SK-N-SH treated with all-trans-retinoic acid at 6 μM for 48 hours (cell line): ENCODE results near the gene TAF11L12.
"Not testable (repeated sequence)": the region's sequence is repeated elsewhere in the genome, so short reads cannot be mapped to it uniquely, and the experiment has no call there.

Experiments
- ATAC-seq: fragments of 200-7000 bp; cut with Tn5 transposase; 3 replicates; pipeline ENCODE4 v1.9.1; 2020; ENCODE audit warnings: mild to moderate bottlenecking, moderate library complexity
- ARNTL ChIP-seq: fragments of 450-650 bp; formaldehyde crosslinking; IDR thresholded peaks from 2 replicates; pipeline ENCODE4 v1.5.0; 2020; ENCODE audit warnings: low read depth, mild to moderate bottlenecking, moderate library complexity, borderline replicate concordance
- BACH2 ChIP-seq: fragments of 250-450 bp; sonication (Bioruptor Pico); IDR thresholded peaks from 2 replicates; pipeline ENCODE4 v1.9.0; 2021; ENCODE audit warnings: mild to moderate bottlenecking, borderline replicate concordance
- CSDC2 ChIP-seq: fragments of 250-450 bp; sonication (Bioruptor Pico); IDR thresholded peaks from 2 replicates; pipeline ENCODE4 v1.5.0; 2020; ENCODE audit warnings: mild to moderate bottlenecking, moderate library complexity
- ESRRG ChIP-seq: fragments of 250-450 bp; sonication (Bioruptor Pico); IDR thresholded peaks from 2 replicates; pipeline ENCODE4 v1.6.1; 2021; ENCODE audit warnings: mild to moderate bottlenecking
- PATZ1 ChIP-seq: fragments of 250-450 bp; sonication (Bioruptor Pico); IDR thresholded peaks from 2 replicates; pipeline ENCODE4 v1.8.0; 2020; ENCODE audit warnings: mild to moderate bottlenecking, moderate library complexity, borderline replicate concordance
- PPARA ChIP-seq: fragments of 250-450 bp; sonication (Bioruptor Pico); IDR thresholded peaks from 2 replicates; pipeline ENCODE4 v1.5.0; 2020; ENCODE audit warnings: mild to moderate bottlenecking, borderline replicate concordance
- RARB ChIP-seq: fragments of 250-450 bp; sonication (Bioruptor Pico); IDR thresholded peaks from 2 replicates; pipeline ENCODE4 v1.8.0; 2021; ENCODE audit warnings: mild to moderate bottlenecking, moderate library complexity
- SNAI2 ChIP-seq: fragments of 250-450 bp; sonication (Bioruptor Pico); IDR thresholded peaks from 2 replicates; pipeline ENCODE4 v1.5.0; 2020; ENCODE audit warnings: mild to moderate bottlenecking, moderate library complexity
- TOX ChIP-seq: fragments of 250-450 bp; sonication (Bioruptor Pico); IDR thresholded peaks from 2 replicates; pipeline ENCODE4 v1.8.0; 2021; ENCODE audit warnings: mild to moderate bottlenecking, moderate library complexity, borderline replicate concordance
- ZC3H10 ChIP-seq: fragments of 250-450 bp; sonication (Bioruptor Pico); IDR thresholded peaks from 2 replicates; pipeline ENCODE4 v1.5.1; 2021; ENCODE audit warnings: mild to moderate bottlenecking, moderate library complexity
- ZFP3 ChIP-seq: fragments of 250-450 bp; sonication (Bioruptor Pico); IDR thresholded peaks from 2 replicates; pipeline ENCODE4 v1.5.0; 2020; ENCODE audit warnings: mild to moderate bottlenecking, moderate library complexity
- ZFP30 ChIP-seq: fragments of 450-650 bp; formaldehyde crosslinking; IDR thresholded peaks from 2 replicates; pipeline ENCODE4 v1.5.0; 2022; ENCODE audit warnings: mild to moderate bottlenecking, moderate library complexity
- ZNF565 ChIP-seq: fragments of 450-650 bp; formaldehyde crosslinking; conservative IDR thresholded peaks from 2 replicates; pipeline ENCODE4 v1.5.0; 2020; ENCODE audit warnings: low read depth, mild to moderate bottlenecking, moderate library complexity
- ZNF8 ChIP-seq: fragments of 450-650 bp; formaldehyde crosslinking; IDR thresholded peaks from 2 replicates; pipeline ENCODE4 v1.5.0; 2020; ENCODE audit warnings: mild to moderate bottlenecking, moderate library complexity
- TF ChIP-seq, protein P1 (sequence below): fragments of 250-450 bp; sonication (Bioruptor Pico); IDR thresholded peaks from 2 replicates; pipeline ENCODE4 v1.8.0; 2021; ENCODE audit warnings: low read depth, mild to moderate bottlenecking, moderate library complexity, borderline replicate concordance
- TF ChIP-seq, protein P2 (sequence below): fragments of 250-450 bp; sonication (Bioruptor Pico); IDR thresholded peaks from 2 replicates; pipeline ENCODE4 v1.5.1; 2020; ENCODE audit warnings: low read depth, mild to moderate bottlenecking, moderate library complexity
- TF ChIP-seq, protein P3 (sequence below): fragments of 250-450 bp; sonication (Bioruptor Pico); IDR thresholded peaks from 2 replicates; pipeline ENCODE4 v1.5.0; 2020; ENCODE audit warnings: mild to moderate bottlenecking, moderate library complexity
- TF ChIP-seq, protein P4 (sequence below): fragments of 250-450 bp; sonication (Bioruptor Pico); IDR thresholded peaks from 2 replicates; pipeline ENCODE4 v1.5.1; 2021; ENCODE audit warnings: mild to moderate bottlenecking, moderate library complexity

The TAF11L12 gene

GRCh38 chr5:17620627-17621026 is 10.4 kb downstream of the TAF11L12 start:
- TF ChIP-seq, protein P1, sequence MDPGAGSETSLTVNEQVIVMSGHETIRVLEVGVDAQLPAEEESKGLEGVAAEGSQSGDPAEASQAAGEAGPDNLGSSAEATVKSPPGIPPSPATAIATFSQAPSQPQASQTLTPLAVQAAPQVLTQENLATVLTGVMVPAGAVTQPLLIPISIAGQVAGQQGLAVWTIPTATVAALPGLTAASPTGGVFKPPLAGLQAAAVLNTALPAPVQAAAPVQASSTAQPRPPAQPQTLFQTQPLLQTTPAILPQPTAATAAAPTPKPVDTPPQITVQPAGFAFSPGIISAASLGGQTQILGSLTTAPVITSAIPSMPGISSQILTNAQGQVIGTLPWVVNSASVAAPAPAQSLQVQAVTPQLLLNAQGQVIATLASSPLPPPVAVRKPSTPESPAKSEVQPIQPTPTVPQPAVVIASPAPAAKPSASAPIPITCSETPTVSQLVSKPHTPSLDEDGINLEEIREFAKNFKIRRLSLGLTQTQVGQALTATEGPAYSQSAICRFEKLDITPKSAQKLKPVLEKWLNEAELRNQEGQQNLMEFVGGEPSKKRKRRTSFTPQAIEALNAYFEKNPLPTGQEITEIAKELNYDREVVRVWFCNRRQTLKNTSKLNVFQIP (CRISPR knock-in tag) = no peak
- TF ChIP-seq ESRRG = no peak
- no peak for TF ChIP-seq TOX (CRISPR knock-in tag)
- TF ChIP-seq SNAI2 (CRISPR knock-in tag) = no peak
- TF ChIP-seq PPARA (CRISPR knock-in tag) = no peak
- TF ChIP-seq, all 23 proteins: peak for 0
- ATAC-seq = no peak

DNA sequence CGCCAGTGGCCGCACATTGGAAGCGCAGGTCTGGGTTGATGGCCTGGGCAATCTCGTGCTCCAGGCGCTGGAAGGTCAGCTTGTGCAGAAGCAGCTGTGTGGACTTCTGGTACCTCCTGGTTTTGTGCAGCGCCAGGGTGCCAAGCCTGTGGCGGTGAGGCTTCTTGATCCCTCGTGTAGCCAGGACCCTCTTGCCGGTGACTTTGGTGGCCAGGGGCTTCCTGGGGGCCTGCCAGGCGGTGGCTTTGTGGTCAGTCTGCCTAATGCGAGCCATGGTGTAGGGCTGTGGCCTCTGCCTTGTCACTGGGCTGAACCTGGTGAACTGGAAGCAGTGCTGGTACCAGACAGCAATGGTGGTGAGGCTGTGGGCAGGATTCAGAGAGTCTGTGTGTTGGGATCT is 15.5 kb downstream of the TAF11L12 start:
- ATAC-seq = no peak
- TF ChIP-seq ZFP30 (CRISPR knock-in tag) = no peak
- no peak for TF ChIP-seq BACH2 (CRISPR knock-in tag)
- TF ChIP-seq ZNF565 (CRISPR knock-in tag) = no peak
- TF ChIP-seq, protein P1 (CRISPR knock-in tag) = no peak
- no peak for TF ChIP-seq RARB (CRISPR knock-in tag)
- TF ChIP-seq PATZ1 (CRISPR knock-in tag) = no peak
- TF ChIP-seq, protein P2, sequence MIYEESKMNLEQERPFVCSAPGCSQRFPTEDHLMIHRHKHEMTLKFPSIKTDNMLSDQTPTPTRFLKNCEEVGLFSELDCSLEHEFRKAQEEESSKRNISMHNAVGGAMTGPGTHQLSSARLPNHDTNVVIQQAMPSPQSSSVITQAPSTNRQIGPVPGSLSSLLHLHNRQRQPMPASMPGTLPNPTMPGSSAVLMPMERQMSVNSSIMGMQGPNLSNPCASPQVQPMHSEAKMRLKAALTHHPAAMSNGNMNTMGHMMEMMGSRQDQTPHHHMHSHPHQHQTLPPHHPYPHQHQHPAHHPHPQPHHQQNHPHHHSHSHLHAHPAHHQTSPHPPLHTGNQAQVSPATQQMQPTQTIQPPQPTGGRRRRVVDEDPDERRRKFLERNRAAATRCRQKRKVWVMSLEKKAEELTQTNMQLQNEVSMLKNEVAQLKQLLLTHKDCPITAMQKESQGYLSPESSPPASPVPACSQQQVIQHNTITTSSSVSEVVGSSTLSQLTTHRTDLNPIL (CRISPR knock-in tag) = no peak
- TF ChIP-seq ZNF8 (CRISPR knock-in tag) = no peak
- TF ChIP-seq, protein P3, sequence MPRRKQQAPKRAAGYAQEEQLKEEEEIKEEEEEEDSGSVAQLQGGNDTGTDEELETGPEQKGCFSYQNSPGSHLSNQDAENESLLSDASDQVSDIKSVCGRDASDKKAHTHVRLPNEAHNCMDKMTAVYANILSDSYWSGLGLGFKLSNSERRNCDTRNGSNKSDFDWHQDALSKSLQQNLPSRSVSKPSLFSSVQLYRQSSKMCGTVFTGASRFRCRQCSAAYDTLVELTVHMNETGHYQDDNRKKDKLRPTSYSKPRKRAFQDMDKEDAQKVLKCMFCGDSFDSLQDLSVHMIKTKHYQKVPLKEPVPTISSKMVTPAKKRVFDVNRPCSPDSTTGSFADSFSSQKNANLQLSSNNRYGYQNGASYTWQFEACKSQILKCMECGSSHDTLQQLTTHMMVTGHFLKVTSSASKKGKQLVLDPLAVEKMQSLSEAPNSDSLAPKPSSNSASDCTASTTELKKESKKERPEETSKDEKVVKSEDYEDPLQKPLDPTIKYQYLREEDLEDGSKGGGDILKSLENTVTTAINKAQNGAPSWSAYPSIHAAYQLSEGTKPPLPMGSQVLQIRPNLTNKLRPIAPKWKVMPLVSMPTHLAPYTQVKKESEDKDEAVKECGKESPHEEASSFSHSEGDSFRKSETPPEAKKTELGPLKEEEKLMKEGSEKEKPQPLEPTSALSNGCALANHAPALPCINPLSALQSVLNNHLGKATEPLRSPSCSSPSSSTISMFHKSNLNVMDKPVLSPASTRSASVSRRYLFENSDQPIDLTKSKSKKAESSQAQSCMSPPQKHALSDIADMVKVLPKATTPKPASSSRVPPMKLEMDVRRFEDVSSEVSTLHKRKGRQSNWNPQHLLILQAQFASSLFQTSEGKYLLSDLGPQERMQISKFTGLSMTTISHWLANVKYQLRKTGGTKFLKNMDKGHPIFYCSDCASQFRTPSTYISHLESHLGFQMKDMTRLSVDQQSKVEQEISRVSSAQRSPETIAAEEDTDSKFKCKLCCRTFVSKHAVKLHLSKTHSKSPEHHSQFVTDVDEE (CRISPR knock-in tag) = no peak

DNA sequence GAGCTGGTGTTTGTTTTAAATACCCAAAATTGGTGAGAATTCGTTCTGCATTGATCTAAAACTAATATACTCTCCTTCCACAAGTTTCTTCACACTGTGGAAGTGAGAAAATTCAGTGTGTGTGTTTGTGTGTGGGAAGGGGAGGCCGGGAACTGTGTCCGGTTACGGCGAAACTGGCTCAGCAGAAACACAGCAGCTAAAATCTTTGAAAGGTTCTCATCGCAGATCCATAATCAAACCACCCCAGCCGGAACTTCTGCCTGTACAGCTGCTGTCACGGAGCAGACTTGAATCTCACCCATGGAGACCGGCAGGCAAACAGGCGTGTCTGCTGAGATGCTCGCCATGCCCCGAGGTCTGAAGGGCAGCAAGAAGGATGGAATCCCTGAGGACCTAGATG is 21.6 kb downstream of the TAF11L12 start, which contains the start of gene TAF11L13:
TSS of gene TAF11L13 (plus strand) at position 301 of the 400 bp plus-strand sequence.
- not testable (repeated sequence) for ATAC-seq

DNA sequence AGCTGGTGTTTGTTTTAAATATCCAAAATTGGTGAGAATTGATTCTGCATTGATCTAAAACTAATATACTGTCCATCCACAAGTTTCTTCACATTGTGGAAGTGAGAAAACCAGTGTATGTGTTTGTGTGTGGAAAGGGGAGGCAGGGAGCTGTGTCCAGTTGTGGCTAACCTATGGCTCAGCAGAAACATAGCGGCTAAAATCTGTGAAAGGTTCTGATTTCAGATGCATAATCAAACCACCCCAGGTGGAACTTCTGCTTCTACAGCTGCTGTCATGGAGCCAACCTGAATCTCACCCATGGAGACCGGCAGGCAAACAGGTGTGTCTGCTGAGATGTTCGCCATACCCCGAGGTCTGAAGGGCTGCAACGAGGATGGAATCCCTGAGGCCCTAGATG is 24.0 kb downstream of the TAF11L12 start, which contains the start of gene TAF11L14:
TSS of gene TAF11L14 (plus strand) at position 301 of the 400 bp plus-strand sequence.
- TF ChIP-seq, protein P4, sequence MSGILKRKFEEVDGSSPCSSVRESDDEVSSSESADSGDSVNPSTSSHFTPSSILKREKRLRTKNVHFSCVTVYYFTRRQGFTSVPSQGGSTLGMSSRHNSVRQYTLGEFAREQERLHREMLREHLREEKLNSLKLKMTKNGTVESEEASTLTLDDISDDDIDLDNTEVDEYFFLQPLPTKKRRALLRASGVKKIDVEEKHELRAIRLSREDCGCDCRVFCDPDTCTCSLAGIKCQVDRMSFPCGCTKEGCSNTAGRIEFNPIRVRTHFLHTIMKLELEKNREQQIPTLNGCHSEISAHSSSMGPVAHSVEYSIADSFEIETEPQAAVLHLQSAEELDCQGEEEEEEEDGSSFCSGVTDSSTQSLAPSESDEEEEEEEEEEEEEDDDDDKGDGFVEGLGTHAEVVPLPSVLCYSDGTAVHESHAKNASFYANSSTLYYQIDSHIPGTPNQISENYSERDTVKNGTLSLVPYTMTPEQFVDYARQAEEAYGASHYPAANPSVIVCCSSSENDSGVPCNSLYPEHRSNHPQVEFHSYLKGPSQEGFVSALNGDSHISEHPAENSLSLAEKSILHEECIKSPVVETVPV (CRISPR knock-in tag) = no peak
- TF ChIP-seq ZNF8 (CRISPR knock-in tag) (no peak), ZFP30 (CRISPR knock-in tag) (no peak), ESRRG (no peak), TOX (CRISPR knock-in tag) (no peak), ARNTL (no peak), BACH2 (CRISPR knock-in tag) (no peak), ZFP3 (CRISPR knock-in tag) (no peak), ZC3H10 (no peak), CSDC2 (CRISPR knock-in tag) (no peak)
- TF ChIP-seq, protein P2 (CRISPR knock-in tag) = no peak
- ATAC-seq = no peak

DNA sequence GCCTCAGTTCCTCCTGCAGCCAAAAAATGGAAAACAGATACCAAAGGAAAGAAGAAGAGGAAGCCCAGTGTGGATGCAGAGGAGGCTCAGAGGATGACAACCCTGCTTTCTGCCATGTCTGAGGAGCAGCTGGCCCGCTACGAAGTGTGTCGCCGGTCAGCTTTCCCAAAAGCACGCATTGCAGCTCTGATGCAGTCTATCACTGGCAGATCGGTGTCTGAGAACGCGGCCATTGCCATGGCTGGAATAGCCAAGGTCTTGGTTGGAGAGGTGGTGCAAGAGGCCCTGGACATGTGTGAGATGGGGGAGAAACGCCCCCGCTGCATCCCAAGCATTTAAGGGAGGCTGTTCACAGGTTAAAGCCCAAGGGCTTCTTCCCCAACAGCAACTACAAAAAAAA is 39.0 kb downstream of the TAF11L12 start:
- not testable (repeated sequence) for ATAC-seq

DNA sequence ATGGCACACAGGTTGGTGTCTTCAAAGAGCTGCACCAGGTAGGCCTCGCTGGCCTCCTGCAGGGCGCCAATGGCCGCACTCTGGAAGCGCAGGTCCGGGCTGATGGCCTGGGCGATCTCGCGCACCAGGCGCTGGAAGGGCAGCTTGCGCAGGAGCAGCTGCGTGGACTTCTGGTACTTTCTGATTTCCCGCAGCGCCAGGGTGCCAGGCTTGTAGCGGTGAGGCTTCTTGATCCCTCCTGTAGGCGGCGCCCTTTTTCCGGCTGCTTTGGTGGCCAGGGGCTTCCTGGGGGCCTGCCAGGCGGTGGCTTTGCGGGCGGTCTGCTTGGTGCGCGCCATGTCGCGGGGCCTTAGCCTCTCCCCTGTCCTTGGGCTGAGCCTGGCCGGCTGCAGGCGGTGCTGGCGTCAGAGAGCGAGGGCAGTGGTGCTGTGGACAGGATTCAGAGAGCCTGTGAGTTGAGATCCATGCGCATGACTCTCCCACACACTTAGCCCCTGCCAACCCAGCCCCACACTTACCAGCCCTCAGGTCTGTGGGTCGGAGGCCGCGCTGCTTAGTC is 45.1 kb downstream of the TAF11L12 start:
- not testable (repeated sequence) for ATAC-seq
